ENCODE data around the gene HNRNPUL1.
A peak's percentile ranks its signal among the peaks of the same experiment; 100 is the strongest.

HNRNPUL1 gene

DNA sequence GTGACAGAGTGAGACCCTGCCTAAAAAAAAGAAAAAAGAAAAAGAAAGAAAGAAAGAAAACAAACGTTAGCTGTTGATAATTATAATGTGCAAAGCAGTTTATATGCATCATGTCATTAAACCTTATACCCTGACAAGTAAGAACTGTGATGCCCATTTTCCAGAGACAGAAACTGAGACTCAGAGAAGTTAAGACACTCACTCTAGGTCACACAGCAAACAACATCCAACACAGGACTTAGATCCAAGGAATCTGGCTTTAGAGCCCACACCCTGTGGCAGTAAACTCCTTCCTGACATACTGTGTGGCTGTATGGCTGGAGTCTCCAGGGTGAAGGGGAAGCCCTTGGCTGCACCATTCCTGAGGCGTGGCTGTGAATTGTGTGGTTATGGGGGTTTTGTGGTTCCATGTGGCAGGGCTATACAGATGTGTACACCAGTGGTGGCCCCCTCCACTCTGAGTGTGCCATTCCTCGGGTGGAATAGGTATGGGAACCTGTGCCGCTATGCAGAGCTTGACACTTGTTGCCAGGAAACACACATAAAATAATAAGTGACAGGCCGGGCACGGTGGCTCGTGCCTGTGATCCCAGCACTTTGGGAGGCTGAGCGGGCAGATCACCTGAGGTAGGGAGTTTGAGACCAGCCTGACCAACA lies 29.5 kb upstream of the HNRNPUL1 start:
- DNase-seq (ENCODE audit: low read depth in 2 of 2), result no peak

DNA sequence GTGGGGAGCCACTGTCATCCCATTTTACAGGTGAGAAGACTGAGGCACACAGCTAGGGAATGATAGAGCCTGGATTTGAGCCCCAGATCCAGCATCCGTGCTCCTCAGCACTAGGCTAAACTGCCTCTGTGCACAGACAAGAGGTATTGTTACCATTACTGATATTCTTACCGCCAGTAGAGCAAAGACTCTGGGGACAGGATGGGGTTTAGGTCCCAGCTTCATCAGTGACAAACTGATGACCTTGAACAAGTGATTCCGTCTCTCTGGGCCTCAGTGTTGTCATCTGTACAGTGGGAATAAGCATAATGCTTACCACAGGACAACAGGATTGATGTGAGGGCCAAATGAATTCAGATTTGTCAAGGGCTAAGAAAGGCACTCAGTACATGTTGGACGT lies 28.7 kb upstream of the HNRNPUL1 start:
- DNase-seq (ENCODE audit: low read depth in 2 of 2), result no peak

DNA sequence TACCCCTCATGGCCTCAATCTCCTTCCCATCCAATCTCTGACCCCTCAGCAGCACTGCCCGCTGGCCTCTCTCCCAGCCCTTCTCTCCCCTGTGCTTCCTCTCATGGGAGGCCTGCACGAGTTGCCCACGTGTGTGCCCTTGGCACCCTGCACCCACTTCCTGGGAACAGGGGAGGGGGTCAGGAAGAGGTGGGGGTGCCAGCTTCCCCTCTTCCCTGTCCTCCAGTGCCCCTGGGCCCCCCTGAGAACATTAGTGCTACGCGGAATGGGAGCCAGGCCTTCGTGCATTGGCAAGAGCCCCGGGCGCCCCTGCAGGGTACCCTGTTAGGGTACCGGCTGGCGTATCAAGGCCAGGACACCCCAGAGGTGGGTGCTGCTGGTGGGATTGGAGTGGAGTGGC lies 25.9 kb upstream of the HNRNPUL1 start:
- DNase-seq (ENCODE audit: low read depth in 2 of 2), result no peak

DNA sequence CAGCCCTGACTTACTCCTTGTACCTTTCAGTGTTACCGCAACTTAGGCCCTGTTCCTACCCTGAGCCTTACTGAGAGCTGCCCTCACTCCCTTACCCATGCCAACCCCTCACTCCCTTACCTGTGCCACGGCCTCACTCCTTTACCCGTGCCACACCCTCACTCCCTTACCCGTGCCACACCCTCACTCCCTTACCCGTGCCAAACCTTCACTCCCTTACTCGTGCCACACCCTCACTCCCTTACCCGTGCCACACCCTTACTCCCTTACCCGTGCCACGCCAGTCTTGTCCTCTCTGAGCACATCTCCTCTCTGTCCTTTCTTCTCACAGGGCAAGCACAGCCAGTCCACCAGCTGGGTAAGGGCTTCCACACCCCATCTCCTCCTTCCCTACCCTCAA lies 24.8 kb upstream of the HNRNPUL1 start:
- DNase-seq (ENCODE audit: low read depth in 2 of 2), result no peak

DNA sequence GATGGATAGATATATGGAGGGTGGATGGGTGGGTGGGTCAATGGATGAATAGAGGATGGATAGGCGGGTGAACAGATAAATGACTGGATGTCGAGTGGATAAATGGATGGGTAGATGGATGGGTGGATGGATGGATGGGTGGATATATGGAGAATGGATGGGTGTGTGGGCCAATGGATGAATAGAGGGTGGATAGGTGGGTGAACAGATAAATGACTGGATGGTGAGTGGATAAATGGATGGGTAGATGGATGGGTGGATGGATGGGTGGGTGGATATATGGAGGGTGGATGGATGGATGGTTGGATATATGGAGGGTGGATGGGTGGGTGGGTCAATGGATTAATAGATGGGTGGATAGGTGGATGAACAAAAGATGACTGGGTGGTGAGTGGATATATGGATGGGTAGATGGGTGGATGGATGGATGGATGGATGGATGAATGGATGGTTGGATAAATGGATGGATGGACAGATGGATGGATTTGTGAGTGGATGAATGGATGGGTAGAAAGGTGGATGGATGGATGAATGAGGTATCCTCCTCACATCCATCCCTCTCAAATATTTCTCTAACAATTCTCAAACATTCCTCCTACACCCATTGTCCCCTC lies 24.1 kb upstream of the HNRNPUL1 start:
- DNase-seq (ENCODE audit: low read depth in 2 of 2), result no peak

DNA sequence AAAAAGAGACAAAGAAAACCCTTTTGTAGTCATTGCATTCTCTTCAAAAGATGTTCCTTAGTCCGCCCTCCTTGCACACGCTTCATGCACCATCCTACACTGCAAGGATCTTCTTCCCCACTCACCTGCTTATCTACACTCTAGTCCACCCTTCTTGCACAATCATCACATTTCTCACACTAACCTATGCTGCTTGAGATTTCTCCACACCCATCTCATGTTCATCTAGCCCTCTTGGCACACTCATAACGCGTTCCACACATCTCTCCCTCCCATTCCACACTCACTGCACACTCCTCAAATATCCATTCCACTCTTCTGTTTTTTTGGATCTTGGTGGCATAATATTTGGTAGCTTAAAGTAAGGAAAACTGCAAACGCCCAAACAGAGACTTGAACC lies 22.3 kb upstream of the HNRNPUL1 start:
- no peak for DNase-seq (ENCODE audit: low read depth in 2 of 2)

DNA sequence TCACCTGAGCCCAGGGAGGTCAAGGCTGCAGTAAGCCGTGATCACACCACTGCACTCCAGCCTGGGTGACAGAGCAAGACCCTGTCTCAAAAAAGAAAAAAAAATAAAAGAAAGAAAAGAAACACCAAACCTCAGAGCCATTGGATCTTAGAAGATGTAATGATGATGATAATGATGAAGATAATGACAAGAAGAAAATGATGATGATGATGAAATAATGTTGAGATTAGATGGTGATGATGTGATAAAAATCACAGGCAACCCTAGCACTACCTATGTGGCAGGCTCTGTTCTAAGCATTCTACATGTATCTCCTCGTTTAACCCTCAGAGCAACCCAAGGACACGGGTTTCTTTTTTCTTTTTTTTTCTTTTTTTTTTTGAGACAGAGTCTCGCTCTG lies 20.1 kb upstream of the HNRNPUL1 start:
- DNase-seq (ENCODE audit: low read depth in 2 of 2), result no peak

DNA sequence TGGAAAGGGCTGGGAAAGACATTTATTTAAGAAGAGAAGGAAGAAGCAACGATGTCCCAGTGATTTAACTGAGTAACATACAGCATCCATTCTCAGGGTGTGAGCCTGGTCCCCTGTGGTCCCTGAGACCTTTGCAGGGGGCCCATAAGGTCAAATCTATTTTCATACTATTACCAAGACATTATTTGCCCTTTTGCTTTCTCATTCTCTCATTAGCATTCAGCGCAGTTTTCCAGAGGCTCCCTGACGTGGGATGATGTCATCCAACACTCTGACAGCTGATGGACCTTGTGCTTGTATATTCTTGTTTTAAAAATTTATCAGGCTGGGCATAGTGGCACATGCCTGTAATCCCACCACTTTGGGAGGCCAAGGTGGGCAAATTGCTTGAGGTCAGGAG lies 18.3 kb upstream of the HNRNPUL1 start:
- no peak for DNase-seq (ENCODE audit: low read depth in 2 of 2)

DNA sequence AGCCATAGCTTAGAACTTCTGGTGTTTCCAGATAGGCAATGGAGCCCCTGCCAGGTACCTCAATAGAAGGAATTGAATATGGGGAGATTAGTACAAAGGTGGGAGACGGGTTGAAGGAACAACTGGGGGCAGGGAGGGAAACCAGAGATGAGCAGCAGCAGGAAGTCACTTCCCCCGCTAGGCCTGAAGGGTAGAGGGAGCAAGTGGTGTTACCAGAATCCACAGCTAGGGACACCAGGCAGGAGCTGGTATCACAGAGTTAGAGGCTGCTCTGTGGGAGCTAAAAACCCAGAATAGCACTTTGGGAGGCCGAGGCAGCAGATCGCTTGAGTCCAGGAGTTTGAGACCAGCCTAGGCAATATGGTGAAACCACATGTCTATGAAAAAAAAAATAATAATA lies 15.3 kb upstream of the HNRNPUL1 start:
- DNase-seq (ENCODE audit: low read depth in 2 of 2), result no peak

DNA sequence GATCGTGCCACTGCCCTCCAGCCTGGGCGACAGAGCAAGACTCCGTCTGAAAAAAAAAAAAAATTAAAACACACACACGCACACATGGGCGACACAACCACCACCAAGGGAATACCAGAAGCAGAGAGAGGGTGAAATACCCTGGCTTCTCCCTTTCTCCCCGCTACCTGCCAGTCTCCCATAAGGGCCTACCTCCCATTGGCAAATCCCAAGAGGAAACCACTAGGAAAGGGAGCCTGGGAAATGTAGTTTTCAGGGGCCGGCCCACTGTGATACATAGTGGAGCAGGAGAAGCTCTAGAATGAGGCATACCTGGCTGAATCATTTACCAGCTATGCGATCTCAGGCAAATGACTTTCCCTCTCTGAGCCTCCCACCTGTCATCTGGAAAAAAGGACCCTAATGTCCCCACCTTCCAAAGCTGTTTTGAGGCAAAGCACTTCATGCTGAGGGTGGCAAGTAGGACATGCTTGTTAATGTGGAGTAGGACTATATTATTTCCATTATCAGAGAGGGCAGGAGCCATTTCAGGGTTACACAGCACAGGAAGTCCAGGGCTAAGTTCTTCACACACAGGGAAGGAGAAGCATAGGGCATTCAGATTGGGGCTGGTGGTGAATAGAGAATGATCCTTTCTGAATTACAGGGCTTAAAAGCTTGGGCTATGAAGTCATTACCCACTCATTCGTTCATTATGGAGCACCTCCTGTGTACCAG lies 14.3 kb upstream of the HNRNPUL1 start:
- no peak for DNase-seq (ENCODE audit: low read depth in 2 of 2)

DNA sequence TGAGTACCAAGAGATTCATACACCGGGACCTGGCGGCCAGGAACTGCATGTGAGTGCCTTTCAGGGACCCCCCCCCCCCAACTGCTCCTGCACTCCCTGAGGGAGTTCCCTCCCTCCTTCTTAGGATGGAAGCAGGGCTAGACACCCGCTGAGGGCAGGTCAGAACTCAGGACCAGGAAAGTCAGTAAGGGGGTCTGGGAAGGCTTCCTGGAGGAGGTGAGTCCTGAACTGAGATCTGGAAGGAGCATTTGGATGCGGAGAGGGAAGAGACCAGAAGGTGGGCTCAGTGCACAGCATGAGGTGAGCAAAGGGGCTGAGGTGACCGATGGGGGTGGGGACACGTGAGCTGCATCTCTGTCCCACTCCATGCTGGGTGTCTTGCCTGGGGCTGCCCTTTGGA lies 10.5 kb upstream of the HNRNPUL1 start:
- no peak for DNase-seq (ENCODE audit: low read depth in 2 of 2)

DNA sequence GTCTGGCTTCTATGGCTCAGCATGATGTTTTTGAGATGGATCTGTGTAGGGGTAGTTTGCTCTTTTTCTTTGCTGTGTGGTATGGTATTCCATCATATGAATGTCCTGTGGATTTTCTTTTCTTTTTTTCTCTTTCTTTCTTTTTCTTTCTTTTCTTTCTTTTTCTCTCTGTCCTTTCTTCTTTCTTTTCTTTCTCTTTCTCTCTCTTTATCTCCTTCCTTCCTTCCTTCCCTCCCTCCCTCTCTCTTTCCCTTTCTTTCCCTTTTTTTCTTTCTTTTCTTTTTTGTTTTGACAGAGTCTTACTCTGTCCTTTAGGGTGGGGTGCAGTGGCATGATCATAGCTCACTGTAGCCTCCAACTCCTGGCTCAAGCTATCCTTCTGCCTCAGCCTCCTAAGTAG lies 9.0 kb upstream of the HNRNPUL1 start:
- no peak for DNase-seq (ENCODE audit: low read depth in 2 of 2)

DNA sequence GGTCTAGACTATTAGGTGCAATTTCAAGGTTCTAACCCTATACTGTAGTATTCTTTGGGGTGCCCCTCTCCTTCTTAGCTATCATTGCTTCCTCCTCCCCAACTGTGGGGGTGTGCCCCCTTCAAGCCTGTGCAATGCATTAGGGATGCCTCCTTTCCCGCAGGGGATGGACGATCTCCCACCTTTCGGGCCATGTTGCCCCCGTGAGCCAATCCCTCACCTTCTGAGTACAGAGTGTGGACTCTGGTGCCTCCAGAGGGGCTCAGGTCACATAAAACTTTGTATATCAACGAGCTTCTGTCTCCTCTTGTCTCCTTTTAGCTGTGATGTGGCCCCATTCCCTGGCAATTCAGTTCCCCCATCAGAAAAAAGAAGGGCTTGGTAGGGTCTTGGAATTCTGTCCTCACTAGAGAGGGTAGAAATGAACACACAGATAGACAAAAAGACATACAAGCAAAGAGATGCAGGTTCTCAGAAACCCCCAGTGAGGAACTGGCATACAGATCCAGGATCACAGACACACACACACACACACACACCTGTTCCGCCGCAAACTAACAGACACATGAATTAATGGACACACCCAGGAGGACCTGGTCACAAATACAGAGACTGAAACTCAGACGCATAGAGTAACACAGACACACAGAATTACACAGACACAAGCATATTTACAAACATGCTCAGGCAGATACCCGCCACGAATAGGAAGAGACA lies 2.5 kb upstream of the HNRNPUL1 start:
- DNase-seq (ENCODE audit: low read depth in 2 of 2), result no peak

DNA sequence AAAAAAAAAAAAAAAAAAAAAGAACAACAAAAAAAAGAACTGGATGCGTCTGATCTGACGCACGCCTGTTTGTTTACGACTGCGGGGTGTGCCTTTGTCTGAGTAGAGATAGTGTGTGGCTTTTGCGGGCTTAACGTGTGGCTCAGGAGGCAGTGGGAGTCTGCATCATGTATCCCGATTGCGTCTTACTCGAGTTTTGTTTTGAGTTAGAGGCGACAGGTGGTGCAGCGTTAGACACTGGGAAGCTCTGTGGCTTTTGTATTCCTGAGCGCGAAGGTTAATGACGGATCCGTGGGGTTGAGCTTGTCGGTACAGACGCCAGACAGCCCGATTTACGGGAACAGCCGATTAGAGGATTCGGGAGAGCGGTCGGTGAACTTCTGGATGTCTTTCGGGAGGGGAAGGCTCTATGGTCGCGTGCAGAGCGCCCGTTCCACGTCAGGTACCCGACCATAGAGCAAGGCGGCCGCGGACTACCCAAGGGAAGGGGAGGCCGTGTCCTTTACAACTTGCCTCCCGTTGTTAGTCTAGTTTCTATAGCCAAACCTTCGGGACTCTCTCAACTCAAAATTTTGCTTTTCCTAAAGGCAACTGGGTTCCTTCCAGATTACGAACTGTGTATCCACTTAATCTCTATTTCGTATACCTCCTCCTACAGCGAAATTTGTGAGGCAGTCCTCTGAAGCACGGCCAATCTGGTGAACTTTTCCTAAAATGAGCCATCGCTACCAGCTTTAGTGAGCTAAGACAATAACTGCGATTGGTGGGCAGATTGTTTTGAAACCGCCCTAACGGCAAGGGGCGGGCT lies 926 bp upstream of the HNRNPUL1 start:
- DNase-seq (ENCODE audit: low read depth in 2 of 2), result peak; percentile 61 to 76

DNA sequence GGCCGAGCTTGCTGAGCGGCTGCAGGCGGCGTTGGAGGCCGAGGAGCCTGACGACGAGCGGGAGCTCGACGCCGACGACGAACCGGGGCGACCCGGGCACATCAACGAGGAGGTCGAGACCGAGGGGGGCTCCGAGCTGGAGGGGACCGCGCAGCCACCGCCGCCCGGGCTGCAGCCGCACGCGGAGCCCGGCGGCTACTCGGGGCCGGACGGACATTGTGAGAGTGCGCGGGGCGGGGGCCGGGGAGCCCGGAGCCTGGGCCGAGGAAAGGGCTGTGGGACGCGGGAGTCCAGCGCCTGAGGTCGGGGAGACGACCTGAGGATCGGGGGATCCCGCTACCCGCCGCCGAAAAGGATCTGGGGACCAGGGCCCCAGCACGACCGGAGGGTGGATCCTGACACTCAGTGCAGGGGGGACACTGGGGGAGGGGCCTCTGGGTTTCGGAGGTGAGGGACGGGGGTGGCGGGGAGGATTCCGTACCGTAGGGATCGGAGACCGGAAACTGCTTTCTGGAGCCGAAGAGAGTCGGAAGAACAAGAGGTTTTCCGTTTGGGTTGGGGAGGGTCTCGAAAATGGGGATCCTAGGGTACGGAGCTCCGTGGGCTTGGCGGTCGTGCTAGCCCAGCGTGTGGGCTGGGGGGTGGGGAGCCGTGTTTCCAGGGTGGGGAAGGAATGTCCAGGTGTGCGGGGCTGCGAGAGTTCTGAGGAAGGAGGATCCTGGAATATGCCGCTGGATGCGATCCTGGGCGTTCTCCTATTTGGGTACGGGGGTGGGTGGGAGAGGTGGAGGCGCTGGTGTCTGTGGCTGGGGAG lies 616 bp downstream of the HNRNPUL1 start:
- DNase-seq (ENCODE audit: low read depth in 2 of 2), result peak; percentile 60 to 65

DNA sequence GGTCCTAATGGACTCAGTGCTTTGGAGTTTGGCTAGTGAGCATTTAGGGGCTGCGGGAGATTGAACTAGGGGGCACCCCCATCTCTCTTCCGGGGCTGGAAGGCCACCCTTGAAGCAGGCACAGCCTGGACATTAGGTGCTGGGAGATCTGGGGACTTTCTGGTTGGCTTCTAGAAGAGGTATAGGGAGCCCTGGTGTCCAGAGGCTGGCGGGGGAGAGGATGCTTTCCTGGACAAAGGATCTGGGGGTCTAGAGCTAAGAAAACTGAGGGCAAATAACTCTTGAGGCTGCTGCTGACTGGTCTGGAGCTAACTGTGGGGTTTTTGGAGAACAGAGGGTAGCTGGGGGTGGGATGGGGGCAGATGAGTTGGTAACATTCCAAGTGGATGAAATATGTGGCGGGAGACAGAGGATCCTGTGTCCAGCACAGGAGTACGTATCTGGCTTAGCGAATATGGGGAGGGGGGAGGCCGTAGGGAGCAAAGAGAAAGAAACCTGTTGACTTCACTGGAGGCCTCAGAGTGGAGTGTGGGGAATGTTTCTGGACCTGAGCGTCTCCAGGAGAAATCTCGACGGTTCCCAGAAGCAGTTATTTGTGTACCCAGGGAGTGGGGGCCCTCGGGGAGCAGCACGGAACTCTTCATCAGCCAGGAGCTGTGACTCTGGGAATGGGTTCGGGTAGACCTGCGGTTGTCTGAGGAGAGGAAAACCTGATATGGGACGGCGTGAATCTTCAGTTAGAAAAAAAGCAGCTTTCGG lies 1.4 kb downstream of the HNRNPUL1 start:
- no peak for DNase-seq (ENCODE audit: low read depth in 2 of 2)

DNA sequence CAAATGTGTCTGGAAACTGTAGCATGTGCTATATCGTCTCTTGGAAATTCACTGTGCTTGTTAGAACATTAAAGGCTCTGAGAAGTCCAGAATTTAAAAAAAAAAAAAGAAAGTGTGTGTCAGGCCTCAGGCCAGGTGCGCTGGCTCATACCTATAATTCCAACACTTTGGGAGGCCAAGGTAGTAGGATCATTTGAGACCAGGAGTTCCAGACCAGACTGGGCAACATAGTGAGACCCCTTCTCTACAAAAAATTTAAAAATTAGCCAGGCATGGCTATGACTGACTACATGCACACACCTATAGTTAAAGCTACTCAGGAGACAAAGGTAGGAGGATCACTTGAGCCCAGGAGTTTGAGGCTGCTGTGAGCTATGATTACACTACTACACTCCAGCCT lies 4.9 kb downstream of the HNRNPUL1 start:
- no peak for DNase-seq (ENCODE audit: low read depth in 2 of 2)

DNA sequence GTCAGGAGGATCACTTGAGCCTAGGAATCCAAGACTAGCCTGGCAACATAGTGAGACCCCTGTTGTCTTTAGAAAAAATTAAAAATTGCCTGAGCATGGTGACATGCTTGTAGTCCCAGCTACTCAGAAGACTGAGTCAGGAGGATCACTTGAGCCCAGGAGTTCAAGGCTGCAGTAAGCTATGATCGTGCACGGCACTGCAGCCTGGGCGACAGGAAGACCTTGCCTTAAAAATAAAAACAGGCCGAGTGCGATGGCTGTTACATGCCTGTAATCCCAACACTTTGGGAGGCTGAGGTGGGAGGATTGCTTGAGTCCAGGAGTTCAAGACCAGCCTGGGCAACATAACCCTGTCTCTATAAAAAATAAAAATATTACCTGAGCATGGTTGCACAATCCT lies 5.4 kb downstream of the HNRNPUL1 start:
- no peak for DNase-seq (ENCODE audit: low read depth in 2 of 2)

DNA sequence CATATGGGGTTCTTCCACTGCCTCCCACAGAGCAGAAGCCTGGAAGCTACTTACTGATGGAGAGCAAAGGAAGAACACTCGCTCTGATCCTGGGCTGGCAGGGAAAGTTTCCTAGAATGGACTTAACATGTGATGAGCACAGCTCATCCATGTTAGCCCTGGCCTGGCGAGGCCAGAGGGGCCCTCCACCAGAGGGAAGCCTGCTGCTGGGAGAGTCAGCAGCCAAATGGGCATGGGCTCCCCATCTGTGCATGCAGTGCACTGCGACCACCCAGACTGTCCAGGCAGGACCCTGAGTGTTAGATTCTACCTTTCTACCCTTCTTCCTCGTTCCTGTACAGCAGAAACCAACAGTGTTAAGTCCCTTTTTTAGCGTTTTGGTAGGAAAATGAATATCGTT lies 8.9 kb downstream of the HNRNPUL1 start:
- no peak for DNase-seq (ENCODE audit: low read depth in 2 of 2)

DNA sequence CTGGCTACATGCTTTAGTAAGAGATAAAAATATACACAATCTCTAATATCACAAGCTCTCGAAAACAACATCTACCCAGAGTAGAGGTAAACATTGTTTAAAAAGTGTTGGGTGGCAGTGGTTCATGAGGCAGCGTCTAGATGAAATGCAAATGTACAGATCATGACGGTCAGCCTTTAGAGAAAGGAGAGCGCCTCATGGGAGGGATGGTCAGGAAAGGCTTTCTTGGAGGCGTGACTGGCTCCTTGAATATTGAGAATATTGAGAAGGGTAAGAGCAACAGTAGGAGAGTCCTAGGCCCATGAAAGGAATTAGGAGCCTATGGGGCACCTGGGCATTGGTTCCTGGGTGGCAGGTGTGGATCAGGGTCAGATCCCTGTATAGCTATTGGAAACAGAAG lies 10.6 kb downstream of the HNRNPUL1 start:
- no peak for DNase-seq (ENCODE audit: low read depth in 2 of 2)
